Measurements from ENCODE around the gene ERVW-1.
A peak's percentile ranks its signal among the peaks of the same experiment; 100 is the strongest.
"Not testable (repeated sequence)": the region's sequence is repeated elsewhere in the genome, so short reads cannot be mapped to it uniquely, and the experiment has no call there.

Gene ERVW-1, protein sequence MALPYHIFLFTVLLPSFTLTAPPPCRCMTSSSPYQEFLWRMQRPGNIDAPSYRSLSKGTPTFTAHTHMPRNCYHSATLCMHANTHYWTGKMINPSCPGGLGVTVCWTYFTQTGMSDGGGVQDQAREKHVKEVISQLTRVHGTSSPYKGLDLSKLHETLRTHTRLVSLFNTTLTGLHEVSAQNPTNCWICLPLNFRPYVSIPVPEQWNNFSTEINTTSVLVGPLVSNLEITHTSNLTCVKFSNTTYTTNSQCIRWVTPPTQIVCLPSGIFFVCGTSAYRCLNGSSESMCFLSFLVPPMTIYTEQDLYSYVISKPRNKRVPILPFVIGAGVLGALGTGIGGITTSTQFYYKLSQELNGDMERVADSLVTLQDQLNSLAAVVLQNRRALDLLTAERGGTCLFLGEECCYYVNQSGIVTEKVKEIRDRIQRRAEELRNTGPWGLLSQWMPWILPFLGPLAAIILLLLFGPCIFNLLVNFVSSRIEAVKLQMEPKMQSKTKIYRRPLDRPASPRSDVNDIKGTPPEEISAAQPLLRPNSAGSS

DNA sequence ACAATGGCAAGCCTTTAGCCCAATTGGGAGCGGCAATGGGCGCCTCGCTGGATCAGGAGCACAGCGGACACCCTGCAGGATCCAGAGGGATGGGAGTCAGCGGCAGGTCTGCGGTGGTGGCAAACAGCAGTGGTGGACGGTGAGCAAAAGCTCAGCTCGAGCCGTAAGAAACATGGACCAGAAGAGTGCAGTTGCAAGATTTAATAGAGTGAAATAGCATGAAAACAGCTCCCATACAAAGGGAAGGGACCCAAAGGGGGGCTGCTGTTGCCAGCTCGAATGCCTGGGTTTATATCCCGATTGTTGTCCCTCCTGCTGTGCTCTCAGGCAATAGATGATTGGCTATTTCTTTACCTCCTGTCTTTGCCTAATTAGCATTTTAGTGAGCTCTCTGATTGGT lies at the start of gene ERVW-1:
TSS of gene ERVW-1 (minus strand) at position 266 of the 400 bp plus-strand sequence. CDS start 7,565 bp downstream, outside the sequence.
- DNase-seq (ENCODE audit: low spot score): not testable (repeated sequence)

DNA sequence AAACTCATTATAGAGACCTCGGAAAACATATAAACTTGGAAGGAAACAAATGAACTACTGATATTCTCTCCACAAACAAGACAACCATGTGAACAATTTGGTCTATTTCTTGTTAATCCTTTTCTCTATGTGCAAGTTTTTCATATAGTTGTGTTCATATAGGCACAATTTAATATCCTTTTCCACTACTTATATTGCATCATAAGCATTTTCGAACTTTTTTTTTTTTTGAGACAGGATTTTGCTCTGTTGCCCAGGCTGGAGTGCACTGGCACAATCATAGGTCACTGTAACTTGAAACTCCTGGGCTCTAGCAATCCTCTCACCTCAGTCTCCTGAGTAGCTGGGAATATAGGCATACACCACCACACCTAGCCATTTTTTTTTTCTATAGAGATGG lies 45.4 kb upstream of the ERVW-1 start:
- no peak for DNase-seq (ENCODE audit: low spot score)

DNA sequence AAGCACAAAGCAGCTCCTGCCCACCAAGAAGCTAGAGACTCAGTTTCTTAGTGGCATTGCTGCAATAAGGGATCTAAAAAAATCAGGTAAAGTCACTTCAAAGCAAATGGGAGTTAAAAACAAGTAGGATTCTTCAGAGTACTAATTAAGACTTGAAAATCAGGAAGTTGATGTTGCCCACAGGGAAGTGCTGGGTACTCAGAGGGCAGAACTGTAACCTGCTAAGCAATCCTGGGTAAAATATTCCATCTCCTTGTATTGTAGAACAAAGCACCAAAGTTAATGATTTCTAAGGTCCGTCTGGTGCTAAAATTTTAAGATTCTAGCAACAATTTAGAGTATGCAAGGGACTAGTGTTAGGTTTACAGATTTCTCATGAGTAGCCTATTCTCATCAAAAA lies 42.3 kb upstream of the ERVW-1 start:
- DNase-seq (ENCODE audit: low spot score): no peak

DNA sequence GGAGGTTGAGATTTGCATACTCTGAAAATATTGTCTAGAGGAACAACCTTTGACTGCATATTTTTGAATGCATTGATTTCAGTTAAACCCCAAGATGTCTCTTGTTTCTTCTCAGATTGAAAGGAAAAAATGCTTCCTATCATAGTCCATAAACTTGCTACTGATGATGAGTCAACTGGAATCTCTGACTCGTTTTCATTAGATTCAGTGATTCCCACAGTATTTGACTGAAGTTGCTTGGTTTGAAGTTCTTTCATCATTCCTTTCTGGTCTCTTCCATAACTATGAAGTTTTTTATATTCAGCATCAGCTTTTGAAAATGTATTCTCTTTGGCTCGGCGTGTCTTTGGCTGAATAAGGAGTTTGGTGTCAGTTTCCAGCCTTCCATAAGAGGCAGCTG lies 39.9 kb upstream of the ERVW-1 start:
- DNase-seq (ENCODE audit: low spot score): peak; percentile 37

DNA sequence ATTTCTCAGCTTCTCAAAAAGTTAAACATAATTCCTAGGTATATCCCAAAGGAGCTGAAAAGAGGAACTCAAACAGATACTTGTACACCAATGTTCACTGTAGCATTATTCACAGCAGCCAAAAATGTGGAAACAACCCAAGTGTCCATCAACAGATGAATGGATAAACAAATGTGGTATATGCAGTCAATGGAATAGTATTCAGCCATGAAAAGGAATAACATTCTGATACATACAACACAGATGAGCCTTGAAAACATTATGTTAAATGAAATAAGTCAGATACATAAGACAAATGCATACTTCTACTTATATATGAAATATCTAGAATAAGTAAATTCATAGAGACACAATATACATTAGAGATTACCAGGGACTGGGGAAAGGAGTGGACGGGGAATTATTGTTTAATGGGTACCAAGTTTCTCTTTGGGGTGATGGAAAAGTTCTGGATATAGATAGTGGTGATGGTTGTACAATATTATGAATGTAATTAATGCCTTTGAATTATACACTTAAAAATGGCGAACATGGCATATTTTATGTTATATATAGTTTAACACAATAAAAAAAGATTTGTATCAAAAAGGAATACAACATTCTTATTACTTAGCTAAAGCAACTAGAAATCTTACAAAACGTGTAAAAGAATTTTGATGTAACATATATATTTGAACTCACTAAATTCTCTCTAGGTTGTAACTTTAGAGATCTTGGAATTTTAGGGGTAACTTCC lies 35.6 kb upstream of the ERVW-1 start:
- no peak for DNase-seq (ENCODE audit: low spot score)

DNA sequence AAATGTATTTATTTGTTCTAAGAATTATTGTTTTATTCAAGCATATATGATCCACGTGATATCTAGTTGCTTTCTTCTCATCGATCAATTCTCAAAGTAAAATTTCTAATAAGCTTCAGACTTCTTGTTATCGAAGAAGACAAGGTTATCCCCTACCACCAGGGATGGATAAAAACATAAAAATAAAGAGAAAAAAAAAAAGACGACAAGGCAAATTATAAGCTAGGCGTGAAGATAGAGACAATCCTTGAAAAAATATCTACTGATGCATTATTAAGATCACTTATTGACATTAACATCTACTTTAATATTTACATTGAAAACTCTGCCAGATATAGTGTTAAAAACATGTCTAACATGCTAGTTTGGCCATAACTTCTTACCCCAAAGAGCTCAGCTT lies 31.2 kb upstream of the ERVW-1 start:
- DNase-seq (ENCODE audit: low spot score): no peak

DNA sequence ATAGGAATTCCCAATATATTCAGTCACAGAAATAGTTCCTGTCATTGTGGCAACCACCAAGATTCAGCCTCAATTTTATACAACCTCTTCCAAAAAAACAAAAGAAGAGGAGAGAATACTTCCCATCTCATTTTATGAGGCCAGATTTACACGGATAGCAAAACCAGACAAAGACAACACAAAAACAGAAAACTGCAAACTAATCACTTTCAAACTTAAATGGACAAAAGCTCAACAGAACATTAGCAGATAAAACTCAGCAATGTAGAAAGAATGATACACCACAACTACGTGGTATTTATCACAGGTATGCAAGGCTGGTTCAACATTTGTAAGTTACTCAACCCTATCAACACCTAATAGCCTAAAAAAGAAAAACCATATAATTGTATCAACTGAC lies 28.6 kb upstream of the ERVW-1 start:
- no peak for DNase-seq (ENCODE audit: low spot score)

DNA sequence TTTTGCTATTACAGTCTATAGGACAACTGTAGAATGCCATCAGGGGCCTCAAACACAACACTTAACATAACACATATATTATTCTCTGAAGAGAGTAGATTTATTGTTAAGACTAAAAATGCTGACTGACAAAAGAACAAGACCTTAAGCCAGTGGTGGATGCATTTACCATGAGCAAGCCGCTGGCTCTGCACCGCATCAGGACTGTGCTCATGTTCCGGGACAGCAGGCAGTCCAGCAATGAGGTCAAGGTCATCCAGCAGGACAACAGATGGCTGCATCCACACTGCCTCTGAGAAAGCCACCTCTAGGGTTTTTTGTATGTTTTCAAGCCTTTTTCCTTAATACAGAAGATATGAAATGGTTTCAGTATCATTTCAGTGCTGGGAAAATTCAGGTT lies 26.8 kb upstream of the ERVW-1 start:
- no peak for DNase-seq (ENCODE audit: low spot score)

DNA sequence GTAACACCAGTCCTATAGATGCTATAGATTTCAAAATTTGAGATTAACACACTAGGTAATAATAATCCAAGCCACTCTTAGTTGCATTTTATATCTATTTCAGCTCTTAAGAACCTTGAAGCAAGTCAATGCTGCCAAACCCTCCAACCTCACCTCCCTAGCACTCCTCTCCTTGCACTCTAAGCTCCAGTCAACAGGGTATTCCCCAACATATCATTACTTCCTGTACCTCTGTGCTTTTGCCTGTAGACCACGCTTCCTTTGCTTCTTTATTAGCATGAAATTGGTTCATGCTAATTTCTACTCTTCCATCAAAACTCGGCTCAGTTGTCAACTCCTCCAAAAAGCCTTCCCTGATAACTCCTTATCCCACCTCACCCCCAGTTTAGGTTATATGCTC lies 26.0 kb upstream of the ERVW-1 start:
- DNase-seq (ENCODE audit: low spot score): no peak

DNA sequence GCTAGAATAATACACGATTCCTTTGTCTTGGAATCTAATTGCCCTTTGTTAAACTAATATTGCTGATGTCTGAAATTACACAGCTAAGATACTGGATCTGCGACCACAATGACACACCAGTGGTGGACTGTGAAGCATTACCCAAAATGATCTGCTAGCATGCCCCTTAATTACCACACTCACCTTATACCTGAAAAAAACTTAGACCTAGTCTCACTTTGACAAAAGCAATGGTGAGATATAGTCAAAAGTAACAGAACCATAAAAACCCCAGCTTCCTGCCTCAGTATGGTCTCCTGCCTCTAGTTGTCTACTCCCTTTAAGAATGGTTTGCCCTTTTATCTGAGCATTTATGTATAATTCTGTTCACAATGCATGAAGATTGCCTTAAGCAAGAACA lies 20.8 kb upstream of the ERVW-1 start:
- DNase-seq (ENCODE audit: low spot score): no peak

DNA sequence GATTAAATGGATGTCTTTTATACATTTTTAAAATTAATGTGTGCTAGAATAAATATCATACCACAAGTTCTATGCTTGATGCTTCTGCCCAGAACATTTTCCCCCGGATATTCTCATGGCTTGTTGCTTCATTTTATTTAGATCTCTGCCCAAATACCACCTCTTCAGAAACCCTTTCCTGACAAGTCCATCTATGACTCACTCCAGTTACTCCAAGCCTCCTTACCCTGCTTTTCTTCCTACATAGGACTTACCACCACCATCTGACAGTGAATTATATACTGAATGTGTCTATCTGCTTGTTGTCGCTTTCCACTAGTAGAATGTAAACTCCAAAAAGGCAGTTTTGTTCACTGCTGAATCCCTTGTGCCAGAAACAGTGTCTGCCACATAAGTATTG lies 19.1 kb upstream of the ERVW-1 start:
- no peak for DNase-seq (ENCODE audit: low spot score)

DNA sequence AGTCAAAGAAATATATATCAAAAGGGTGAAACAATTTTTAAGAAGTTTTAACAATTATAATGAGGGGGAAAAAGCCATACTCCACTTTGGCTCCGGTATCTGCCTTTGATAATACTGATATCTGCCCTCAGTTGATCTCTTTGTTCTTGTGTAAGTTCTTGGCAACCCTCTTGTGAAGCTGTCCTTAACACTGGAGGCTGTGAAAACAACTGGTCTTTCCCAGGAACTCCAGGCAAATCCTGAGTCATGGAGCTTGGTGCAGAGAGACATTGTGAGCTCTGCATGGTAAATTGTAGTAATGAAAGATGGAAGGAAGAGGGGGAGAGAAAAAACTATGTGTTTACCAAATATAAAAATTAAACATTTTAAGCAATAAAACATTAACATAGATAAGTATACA lies 11.9 kb upstream of the ERVW-1 start:
- DNase-seq (ENCODE audit: low spot score): no peak

DNA sequence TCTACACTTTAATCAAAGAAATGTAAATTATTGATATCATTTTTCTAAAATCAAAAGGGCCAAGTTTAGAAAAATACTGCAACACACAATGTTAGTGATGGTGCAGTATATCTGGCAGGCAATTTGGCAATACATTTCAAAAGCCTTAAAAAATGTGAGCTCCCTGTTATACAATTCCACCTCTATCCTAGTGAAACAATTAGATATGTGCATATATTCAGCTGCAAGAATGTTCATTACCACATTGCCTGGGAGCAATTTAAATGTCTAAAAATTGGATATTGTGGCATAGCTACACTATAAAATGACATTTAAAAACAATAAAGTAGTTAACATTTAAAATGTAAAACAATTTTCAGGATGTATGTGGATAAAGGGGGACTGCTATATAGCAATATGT lies 10.1 kb upstream of the ERVW-1 start:
- DNase-seq (ENCODE audit: low spot score): no peak

DNA sequence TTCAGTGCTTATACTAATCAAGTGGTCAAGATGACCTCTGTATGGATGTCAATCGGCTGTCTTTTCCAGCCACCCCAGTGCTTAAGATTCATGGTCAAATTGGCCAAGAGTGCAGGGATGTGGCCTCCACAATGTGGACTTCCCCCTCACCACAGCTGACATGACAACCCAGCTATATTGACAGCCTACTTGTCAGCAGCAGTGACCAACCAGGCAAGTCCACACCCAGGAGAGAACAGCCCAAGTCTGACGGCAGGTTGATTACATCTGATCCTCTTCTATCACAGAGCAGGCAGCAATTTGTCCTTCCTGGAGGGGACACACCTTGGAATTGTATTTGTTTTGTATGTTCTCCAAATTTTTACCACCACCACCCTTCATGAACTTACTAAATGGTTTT lies 8.2 kb upstream of the ERVW-1 start:
- DNase-seq (ENCODE audit: low spot score): no peak

DNA sequence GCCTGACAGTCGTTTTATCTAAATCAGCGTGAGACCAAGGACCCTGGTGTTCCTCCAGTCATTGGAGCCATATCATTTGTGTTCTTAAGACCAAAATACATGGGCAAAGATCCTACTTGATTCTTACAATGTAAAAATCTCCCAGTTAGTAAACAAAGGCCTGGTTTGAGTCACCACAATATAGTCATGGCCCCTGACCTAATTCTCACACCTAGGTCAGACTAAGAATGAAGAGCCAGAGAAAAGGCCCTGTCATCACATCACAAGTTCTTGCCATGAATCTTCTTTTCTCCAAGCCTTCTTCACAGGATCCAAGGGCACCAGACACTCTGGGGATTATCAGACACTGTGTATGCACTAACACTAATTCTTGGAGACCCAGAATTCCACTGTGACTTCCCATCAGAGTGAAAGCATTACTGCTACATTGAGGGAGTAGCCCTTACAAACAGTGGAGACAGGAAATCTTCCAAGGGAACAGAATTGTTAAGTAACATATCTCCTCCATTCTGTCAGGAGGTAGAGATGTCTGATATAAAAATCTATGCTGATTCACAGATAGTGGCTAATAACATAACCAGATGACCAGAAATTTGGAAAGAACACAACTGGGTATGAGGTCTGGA lies 7.6 kb upstream of the ERVW-1 start:
- no peak for DNase-seq (ENCODE audit: low spot score)

DNA sequence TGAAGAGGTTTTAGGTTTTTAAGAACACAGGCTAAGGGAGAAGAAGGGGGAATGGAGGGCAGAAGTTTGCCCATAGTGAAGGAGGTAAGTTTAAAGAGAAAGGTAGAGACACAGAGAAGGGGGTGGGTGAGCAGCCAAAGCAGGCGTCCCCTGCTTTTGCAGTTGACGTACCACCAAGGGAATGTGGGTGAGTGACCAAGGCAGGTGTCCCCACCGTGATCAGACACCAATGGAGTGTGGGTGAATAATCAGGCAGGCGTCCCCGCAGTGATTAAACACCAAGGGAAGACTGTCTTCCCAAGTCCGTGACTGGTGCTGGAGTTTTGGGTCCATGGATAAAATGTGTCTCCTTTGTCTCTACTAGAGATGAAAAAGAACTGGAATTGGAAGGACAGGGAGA lies 6.5 kb upstream of the ERVW-1 start:
- DNase-seq (ENCODE audit: low spot score): not testable (repeated sequence)

DNA sequence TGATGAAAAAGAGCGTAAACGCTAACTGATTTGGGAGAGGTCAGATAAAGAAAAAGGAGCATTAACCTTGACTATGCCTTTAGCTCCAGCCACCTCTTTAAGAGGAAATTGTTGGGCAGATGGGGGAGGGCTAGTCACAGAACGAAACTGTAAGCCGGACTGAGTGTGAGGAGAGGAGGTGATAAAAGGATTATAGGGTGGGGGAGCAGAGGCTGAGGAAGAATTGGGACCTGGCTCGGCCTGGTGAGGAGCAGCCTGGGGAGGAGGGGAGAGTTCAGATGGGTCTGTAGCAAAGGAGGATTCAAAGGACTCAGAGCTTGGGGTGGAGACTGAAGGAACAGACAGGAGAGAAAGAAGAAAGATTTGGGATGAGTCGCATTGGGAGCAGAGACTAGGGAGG lies 5.9 kb upstream of the ERVW-1 start:
- not testable (repeated sequence) for DNase-seq (ENCODE audit: low spot score)

DNA sequence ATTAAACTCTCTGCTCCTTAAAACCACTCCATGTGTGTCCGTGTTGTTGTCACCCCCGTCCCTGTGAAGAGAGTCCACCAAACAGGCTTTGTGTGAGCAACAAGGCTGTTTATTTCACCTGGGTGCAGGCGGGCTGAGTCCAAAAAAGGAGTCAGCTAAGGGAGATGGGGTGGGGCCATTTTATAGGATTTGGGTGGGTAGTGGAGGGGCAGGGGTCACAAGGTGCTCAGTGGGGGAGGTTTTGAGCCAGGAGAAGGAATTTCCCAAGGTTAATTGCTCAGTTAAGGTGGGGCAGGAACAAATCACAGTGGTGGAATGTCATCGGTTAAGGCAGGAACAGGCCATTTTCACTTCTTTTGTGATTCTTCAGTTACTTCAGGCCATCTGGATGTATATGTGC lies 1.4 kb upstream of the ERVW-1 start:
- not testable (repeated sequence) for DNase-seq (ENCODE audit: low spot score)

DNA sequence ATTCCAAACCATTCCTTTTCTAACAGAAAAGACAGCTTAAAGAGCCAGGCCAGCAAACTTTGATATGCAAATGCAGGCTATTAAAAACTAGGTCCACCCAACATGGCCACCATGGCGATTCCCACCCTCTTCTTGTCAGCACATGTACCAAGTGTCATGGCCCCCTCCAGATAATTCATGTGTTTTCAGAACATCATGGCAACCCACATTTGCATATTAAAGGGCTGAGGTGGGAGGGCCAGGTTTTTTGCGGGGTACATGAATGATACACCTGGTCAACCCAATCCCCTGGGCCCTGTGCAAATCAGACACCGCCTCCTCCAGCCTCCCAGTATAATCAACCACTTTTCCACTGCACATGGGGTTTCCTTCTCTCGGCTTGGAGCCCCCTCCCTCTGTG lies 965 bp upstream of the ERVW-1 start:
- DNase-seq (ENCODE audit: low spot score): no peak

DNA sequence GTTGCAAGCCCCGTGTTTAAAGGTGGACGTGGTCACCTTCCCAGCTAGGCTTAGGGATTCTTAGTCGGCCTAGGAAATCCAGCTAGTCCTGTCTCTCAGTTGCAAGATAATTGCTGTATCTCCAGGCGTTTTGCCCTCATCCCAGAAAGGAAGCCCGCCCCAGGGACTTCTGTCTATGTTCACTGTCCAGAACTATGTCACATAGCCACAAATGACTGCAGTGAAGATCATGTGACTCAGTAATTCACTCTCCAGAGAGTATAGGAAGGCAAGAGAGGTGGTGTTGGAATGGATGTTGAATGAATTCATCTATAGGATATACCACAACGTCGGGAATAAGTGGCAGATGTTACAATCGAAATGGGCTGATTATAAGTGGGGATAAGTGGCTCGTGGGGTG lies 349 bp upstream of the ERVW-1 start:
- no peak for DNase-seq (ENCODE audit: low spot score)

DNA sequence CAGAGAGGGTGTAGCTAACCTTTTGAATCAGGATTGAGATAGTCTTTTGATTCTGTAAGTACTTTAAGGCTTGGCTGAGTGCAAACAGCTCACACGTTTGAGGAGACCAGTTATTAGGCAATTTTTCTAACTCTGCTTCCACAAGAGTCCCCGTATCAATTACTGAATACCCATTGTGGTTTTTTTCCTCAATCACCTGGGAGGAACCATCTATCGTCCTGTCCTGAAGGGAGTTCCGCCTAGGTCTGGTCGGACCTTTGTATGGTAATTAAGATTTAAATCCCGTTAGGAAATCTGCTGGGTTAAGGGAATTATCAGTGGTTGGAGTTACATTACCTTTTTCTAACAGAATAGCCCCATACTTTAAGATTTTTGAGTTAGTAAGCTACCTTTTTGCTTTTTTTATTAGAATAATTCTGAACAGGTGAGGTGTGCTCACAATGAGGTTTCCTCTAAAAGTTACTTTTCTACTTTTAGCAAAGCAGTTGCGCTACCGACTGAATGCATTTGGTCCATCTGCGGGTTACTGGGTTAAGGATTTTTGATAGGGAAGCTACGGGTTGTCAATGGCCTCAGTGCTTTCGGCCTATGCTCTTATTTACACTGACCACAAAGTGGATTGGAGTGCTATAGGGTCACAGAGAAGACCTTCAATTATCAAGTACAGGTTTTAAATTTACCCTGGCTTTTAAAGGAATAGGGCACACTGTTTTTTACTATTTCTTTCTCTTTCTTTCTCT lies 1.7 kb downstream of the ERVW-1 start:
- DNase-seq (ENCODE audit: low spot score): not testable (repeated sequence)

DNA sequence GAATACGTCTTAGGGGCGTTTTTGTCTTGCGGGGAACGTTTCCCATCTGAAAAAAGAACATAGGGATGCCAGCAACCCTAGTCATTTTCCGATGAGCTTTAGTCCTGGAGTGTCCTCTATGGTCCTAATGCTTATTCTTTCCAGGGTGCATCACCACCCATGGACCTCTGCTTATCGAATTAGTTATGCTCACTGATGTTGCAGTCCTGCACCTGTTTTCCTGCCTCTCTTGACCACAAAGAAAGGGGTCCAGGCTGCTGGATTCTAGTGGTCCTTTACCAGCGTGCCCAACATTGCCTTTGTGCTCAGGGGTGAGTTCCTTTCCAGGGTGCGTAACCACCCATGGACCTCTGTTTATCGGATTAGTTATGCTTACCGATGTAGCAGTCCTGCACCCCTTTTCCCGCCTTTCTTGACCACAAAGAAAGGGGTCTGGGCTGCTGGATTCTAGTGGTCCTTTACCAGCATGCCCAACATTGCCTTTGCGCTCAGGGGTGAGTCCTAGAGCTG lies 2.4 kb downstream of the ERVW-1 start:
- DNase-seq (ENCODE audit: low spot score): not testable (repeated sequence)

Data from AG08395 (cell line).